Testis (tissue), 2 donors: ENCODE data around the gene SLC46A1.

Experiments used
- POLR2A ChIP-seq: fragments of 450-650 bp; IDR thresholded peaks from one replicate; pipeline ENCODE4 v1.6.1; 2017; ENCODE audit warnings: antibody characterized with exemption, mild to moderate bottlenecking, moderate library complexity
- TF ChIP-seq, protein P1 (sequence below), 3 experiments: fragments of 450-650 bp in 2 of 3; fragments of 200-600 bp in 1 of 3; sonication (generic) in 1 of 3; IDR thresholded peaks; one replicate each; pipeline ENCODE4 v1.5.1; 2016 to 2019; ENCODE audit warnings: antibody characterized with exemption in 3 of 3, mild to moderate bottlenecking in 2 of 3, moderate library complexity in 1 of 3

DNA sequence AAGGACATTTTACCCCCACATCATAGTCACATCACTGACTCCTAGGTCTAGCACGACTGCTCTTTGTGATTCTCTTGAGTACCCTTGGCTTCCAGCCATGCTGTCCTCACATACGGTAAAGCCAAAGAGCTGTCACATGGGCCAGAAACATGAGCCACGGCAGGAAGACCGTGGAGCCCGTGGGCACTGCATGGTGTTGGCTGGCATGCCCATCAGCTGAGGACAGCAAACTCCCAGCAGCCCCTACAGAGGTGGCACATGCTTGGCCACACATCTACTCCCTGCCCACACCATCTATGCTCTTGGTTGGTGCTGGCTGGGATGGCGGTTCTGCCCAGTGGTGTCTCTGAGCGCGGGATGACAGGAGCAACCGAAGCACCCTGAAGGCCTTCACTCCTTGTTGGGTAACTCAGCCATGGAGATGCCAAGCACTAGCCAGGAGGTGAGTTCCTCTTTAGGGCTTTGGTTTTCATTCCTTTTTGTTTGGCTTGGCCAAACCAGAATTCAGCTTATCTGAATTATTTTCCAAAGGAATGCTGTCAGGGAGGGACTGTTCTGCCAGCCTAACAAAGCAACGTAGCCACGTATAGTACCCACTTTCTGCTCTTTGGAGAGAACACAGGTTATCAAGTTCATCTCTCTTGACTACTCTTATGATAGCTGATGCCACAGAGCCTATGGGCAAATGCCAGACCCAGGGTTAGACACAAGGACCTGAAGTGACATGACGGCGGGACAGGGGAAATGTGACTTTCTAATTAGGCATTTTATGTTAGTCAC, 60.4 kb downstream of the SLC46A1 start:
- TF ChIP-seq, protein P1, sequence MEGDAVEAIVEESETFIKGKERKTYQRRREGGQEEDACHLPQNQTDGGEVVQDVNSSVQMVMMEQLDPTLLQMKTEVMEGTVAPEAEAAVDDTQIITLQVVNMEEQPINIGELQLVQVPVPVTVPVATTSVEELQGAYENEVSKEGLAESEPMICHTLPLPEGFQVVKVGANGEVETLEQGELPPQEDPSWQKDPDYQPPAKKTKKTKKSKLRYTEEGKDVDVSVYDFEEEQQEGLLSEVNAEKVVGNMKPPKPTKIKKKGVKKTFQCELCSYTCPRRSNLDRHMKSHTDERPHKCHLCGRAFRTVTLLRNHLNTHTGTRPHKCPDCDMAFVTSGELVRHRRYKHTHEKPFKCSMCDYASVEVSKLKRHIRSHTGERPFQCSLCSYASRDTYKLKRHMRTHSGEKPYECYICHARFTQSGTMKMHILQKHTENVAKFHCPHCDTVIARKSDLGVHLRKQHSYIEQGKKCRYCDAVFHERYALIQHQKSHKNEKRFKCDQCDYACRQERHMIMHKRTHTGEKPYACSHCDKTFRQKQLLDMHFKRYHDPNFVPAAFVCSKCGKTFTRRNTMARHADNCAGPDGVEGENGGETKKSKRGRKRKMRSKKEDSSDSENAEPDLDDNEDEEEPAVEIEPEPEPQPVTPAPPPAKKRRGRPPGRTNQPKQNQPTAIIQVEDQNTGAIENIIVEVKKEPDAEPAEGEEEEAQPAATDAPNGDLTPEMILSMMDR (IDR thresholded peaks at IDR 0.05): no peak
- no peak for TF ChIP-seq POLR2A
